Activated B cell treated with CpG ODN at 0.5 μM for 24 hours (primary cell): ENCODE results near the gene MFAP4. TPM values are rescaled to one million over a fixed set of nuclear protein-coding genes. Genes with fewer than 3 reads are reported as not detected.

ENCODE experiments used
- ATAC-seq: fragments of 200-7000 bp; cut with Tn5 transposase; one replicate; pipeline ENCODE4 v1.10.0; 2021; ENCODE audit warnings: low read depth, mild to moderate bottlenecking, moderate library complexity
- CTCF ChIA-PET: fragments of 350-600 bp; sonication (Branson Sonifier 250); formaldehyde crosslinking; loops from one replicate; lab custom pipeline; 2021; ENCODE audit warnings: antibody characterized with exemption; lab: Charles Lee
- POLR2A ChIA-PET: fragments of 350-600 bp; sonication (Branson Sonifier 250); formaldehyde crosslinking; loops from one replicate; lab custom pipeline; 2021; ENCODE audit warnings: antibody characterized with exemption; lab: Charles Lee
- DNase-seq: peaks from one replicate; pipeline ENCODE4 v3.0.0; 2022
- H3K27ac Mint-ChIP-seq: one replicate; pipeline ENCODE4 v1.8.0; 2020; ENCODE audit warnings: mixed read lengths
- H3K27me3 Mint-ChIP-seq: one replicate; pipeline ENCODE4 v1.8.0; 2021; ENCODE audit warnings: mixed read lengths
- H3K36me3 Mint-ChIP-seq: one replicate; pipeline ENCODE4 v1.8.0; 2021; ENCODE audit warnings: low read depth, mixed read lengths
- H3K4me1 Mint-ChIP-seq: one replicate; pipeline ENCODE4 v1.8.0; 2021; ENCODE audit warnings: mixed read lengths
- H3K4me3 Mint-ChIP-seq: one replicate; pipeline ENCODE4 v1.8.0; 2020; ENCODE audit warnings: mild to moderate bottlenecking, mixed read lengths
- H3K9me3 Mint-ChIP-seq: one replicate; pipeline ENCODE4 v1.8.0; 2020; ENCODE audit warnings: mixed read lengths
- CTCF ChIP-seq: fragments of 200-600 bp; IDR thresholded peaks from one replicate; pipeline ENCODE4 v1.8.0; 2022; ENCODE audit warnings: antibody characterized with exemption, mild to moderate bottlenecking
- intact Hi-C: fragments of 100-400 bp; cut with micrococcal nuclease; formaldehyde crosslinking; loops from one replicate; pipeline ENCODE4 v1.15.1; 2024
- total RNA-seq: library from RNA; stranded (reverse); gene quantifications from 2 replicates; pipeline ENCODE4 v1.2.3, GENCODE V29; 2022

The MFAP4 gene
- total RNA-seq, 1 donor from 2014 or later: not detected

- CTCF ChIA-PET: interaction anchor here (0.8 to 2.5 kb wide), 14 partner anchors 9 to 429 kb away, joined by 3 to 15 read pairs (median 4); no protein-coding TSS in a partner anchor
- Mint-ChIP-seq H3K4me1 (no peaks in the 10 kb centered on the region), H3K27ac (no peak overlapping the region), H3K27me3 (no peaks in the 10 kb centered on the region), H3K9me3 (no peaks in the 10 kb centered on the region), H3K36me3 (no peaks in the 10 kb centered on the region), H3K4me3 (no peak overlapping the region)
- no peak for ATAC-seq
- POLR2A ChIA-PET: no interaction called here
- intact Hi-C loops: loop anchor here (1.0 to 10.0 kb wide), 4 partner anchors 20 to 110 kb away; no protein-coding TSS in a partner anchor
- no peak for TF ChIP-seq CTCF
- no peak for DNase-seq
Measured at GRCh38 chr17:19337712-19338023, 49.3 kb downstream of the MFAP4 start.

DNA sequence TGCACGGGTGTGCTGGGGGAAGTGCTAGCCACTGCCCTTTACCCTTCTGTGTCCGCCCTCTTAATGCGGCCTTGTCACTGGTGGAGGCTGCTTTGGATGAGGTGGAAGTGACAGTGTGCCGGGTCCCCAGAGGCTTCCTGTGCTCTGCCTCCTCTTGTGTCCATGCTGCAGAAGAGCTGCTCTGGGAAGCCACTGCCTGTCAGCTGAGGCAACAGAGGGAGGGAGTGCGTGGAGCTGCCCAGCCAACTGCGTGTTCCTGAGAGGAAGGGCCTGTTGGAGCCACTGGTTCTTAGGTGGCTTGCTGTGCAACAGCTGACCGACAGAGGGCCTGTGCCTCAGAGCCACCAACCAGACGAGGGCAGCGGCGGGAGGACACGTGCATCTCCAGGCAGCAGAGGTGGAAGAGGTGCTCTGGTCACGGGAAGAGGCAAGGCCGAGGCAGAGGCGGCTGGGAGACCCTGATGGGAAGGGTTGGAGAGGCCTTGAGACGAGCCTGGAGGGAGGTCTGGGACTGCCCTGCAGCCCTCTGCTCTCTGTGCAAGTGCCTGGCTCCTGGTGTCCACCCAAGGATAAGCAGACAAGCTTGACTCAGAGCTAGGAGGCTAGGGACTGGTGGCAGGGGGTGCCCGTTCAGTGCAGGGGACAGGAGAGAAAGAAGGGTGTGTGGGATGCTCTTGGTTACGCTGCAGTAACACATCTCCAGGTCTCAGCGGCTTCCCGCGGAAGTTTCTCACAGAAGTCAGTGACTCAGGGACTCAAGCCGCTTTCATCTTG lies 49.9 kb downstream of the MFAP4 start:
- no peaks in the 10 kb centered on the region for H3K4me1 Mint-ChIP-seq
- DNase-seq: no peak
- no peak for TF ChIP-seq CTCF
- intact Hi-C loops: loop anchor here (5.0 to 10.0 kb wide), 2 partner anchors 35 to 52 kb away; no protein-coding TSS in a partner anchor
- no peak for ATAC-seq
- H3K27ac Mint-ChIP-seq: no peak overlapping the region
- no peaks in the 10 kb centered on the region for H3K9me3 Mint-ChIP-seq
- H3K4me3 Mint-ChIP-seq: no peak overlapping the region
- ChIA-PET POLR2A (no interaction called here), CTCF (interaction anchor here (0.8 to 2.5 kb wide), 12 partner anchors 8 to 429 kb away, joined by 3 to 15 read pairs (median 4); no protein-coding TSS in a partner anchor)
- H3K27me3 Mint-ChIP-seq: no peaks in the 10 kb centered on the region
- no peaks in the 10 kb centered on the region for H3K36me3 Mint-ChIP-seq

- no peak for TF ChIP-seq CTCF
- Mint-ChIP-seq H3K4me1 (no peaks in the 10 kb centered on the region), H3K27ac (no peak overlapping the region), H3K4me3 (no peak overlapping the region), H3K9me3 (no peaks in the 10 kb centered on the region), H3K36me3 (no peaks in the 10 kb centered on the region), H3K27me3 (no peaks in the 10 kb centered on the region)
- ATAC-seq: no peak
- intact Hi-C loops: loop anchor here (5.0 to 10.0 kb wide), 2 partner anchors 34 to 51 kb away; no protein-coding TSS in a partner anchor
- no peak for DNase-seq
- POLR2A ChIA-PET: no interaction called here
- CTCF ChIA-PET: interaction anchor here (0.9 kb wide), 1 partner anchor 89 kb away, joined by 4 read pairs; no protein-coding TSS in a partner anchor
Measured at GRCh38 chr17:19335951-19336631, 50.9 kb downstream of the MFAP4 start.

DNA sequence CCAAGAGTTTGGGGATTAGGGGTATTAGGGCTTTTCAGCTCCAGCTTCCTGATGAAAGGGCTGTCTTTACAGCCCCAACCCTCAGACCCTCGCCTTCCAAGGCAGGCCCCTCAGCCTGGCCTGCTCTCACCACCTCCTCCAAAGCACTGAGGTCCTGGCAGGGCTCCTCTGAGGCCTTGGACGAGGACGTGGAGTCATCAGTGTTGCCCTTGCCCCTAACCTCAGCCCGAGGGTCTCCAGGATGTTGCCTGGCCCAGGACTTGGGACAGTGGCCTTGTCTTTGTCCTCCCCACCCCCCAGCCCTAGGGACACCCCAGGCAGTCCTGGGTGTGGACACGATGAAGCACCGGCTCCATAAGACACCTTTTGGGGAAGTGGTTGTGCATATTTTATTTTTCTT lies 52.7 kb downstream of the MFAP4 start:
- no peaks in the 10 kb centered on the region for H3K9me3 Mint-ChIP-seq
- H3K27ac Mint-ChIP-seq: no peak overlapping the region
- no peak overlapping the region for H3K4me3 Mint-ChIP-seq
- intact Hi-C loops: loop anchor here (10.0 kb wide), 1 partner anchor 50 kb away; no protein-coding TSS in a partner anchor
- CTCF ChIA-PET: no interaction called here
- no peaks in the 10 kb centered on the region for H3K4me1 Mint-ChIP-seq
- ATAC-seq (no peak), DNase-seq (no peak)
- no peaks in the 10 kb centered on the region for H3K36me3 Mint-ChIP-seq
- POLR2A ChIA-PET: no interaction called here
- no peaks in the 10 kb centered on the region for H3K27me3 Mint-ChIP-seq
- no peak for TF ChIP-seq CTCF

DNA sequence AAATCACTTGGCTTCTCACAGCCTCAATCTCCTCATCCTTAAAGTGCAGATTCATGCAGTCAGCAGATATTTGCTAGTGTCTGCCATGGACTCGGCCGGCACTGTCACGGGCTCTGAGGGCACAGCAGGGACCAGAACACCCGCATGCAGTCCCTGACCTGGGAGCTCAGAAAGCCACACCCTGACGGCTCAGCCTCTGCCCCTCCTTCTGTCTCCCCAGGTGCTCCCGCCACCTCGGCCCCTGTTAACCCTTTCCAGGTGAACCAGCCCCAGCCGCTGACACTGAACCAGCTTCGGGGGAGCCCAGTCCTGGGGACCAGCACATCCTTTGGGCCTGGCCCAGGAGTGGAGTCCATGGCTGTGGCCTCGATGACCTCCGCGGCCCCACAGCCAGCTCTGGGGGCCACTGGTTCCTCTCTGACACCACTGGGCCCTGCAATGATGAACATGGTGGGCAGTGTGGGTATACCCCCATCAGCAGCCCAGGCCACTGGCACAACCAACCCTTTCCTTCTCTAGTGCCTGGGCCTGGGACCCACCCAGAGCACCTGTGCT lies 53.2 kb downstream of the MFAP4 start:
- H3K4me1 Mint-ChIP-seq: no peaks in the 10 kb centered on the region
- H3K4me3 Mint-ChIP-seq: no peak overlapping the region
- ChIA-PET CTCF (no interaction called here), POLR2A (no interaction called here)
- no peaks in the 10 kb centered on the region for H3K27me3 Mint-ChIP-seq
- DNase-seq: no peak
- no peak for TF ChIP-seq CTCF
- H3K27ac Mint-ChIP-seq: no peak overlapping the region
- no peaks in the 10 kb centered on the region for H3K9me3 Mint-ChIP-seq
- ATAC-seq: no peak
- intact Hi-C loops: loop anchor here (10.0 kb wide), 1 partner anchor 49 kb away; no protein-coding TSS in a partner anchor
- no peaks in the 10 kb centered on the region for H3K36me3 Mint-ChIP-seq
